Medulla oblongata (tissue), 1 donor: ENCODE data around the gene CLMN.
A peak's percentile ranks its signal among the peaks of the same experiment; 100 is the strongest.
"Not testable (repeated sequence)": the region's sequence is repeated elsewhere in the genome, so short reads cannot be mapped to it uniquely, and the experiment has no call there.

ENCODE experiments used
- DNase-seq: peaks from one replicate; pipeline ENCODE4 v3.0.0-alpha.2; 2015; ENCODE audit errors: extremely low spot score

CLMN gene

DNA sequence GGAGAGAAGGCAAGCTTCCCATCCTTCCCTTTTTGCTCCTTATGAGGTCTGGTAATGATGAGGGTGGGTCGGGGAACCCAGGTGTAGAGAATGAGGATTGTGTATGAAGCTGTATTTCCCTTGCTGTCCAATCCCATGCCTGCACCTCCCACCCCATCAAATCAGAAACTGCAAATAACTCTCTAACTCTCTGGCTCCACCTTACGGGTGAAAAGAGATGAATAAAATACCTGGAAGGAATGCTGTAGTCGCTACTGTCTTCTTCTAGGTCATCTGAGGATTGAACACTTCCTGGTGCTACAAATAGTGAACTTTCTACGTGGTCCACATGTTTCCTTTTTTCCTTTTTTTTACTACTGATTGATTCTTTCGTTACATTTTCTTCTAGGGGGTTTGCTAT, 123.4 kb downstream of the CLMN start:
- no peak for DNase-seq

- DNase-seq: no peak
Measured at GRCh38 chr14:95195031-95195430, 124.7 kb downstream of the CLMN start.

DNA sequence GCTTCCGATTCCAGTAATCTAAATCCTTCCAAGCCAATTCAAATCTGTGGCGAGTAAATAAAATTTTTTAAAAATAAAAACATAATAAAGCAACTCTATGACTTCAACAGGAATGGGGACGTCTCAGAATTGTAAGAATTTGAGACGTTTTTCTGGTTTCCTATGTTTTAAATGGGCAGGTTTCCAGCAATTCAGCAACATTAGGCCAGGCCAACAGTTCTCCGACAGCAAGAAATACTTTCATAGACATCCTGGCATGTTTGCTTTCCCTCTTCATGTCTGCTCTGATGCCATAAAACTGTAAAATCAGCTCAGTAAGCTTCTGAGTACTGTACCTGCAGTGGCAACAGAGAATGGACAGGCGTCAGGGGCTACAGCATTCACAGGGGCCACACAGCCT, 126.6 kb downstream of the CLMN start:
- DNase-seq: no peak

GRCh38 chr14:95192311-95192710, 127.4 kb downstream of the CLMN start:
- DNase-seq: no peak

DNA sequence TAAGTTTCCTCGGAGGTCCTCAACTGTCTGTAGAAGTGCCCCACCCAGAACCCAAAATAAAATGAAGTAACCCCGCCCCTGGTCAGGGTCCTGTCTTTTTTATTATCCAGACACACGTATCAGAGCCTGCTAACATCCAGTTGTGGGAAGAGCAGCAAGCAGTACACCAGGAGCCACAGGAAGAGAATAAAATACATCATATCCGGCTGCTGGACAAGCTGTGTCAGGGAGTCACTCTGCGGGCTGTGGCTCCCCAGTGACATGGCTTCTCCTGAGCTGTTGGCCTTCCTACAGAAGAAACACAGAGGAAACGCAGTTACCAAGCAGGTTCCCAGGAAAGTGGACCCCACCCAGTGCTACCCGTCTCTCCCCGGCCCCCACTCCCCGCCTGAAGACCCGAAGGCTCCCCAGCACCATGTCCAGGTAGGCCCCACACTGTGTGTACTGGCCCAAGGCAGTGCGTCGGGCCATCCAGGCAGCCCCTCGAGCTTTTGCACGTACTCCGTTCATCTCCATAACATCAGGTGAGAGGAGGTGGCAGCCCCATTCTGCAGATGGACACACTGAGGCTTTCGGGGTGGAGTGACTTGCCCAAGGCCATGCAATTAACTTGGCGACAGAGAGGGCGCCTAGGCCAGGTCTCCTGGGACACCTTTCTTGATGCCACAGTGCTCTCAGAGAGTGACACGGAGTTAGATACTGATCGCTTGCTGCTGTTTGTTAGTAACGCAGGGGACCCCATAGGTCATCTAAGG, 128.1 kb downstream of the CLMN start:
- DNase-seq: no peak

GRCh38 chr14:95190857-95191256, 128.9 kb downstream of the CLMN start:
- no peak for DNase-seq

GRCh38 chr14:95190346-95190840, 129.3 kb downstream of the CLMN start:
- DNase-seq: no peak

GRCh38 chr14:95189367-95190132, 130.2 kb downstream of the CLMN start:
- DNase-seq: peak; percentile 14

DNA sequence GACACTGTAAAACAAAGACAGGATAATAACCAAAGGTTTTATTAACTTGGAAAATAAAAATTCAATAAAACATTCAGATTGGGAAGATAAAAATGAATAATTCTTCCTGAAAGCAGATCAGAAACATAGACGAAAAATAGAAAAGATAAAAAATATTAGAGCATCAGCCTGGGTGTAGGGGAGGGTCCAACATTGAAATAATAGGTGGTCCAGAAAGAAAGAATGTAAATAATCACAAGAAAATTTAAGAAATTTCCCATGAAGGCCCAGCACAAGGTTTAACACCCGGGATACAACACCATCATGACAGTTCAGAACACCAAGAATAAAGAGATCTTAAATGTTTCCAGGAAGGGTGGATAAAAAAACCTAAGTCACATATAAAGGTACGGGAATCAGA, 131.3 kb downstream of the CLMN start:
- no peak for DNase-seq

DNA sequence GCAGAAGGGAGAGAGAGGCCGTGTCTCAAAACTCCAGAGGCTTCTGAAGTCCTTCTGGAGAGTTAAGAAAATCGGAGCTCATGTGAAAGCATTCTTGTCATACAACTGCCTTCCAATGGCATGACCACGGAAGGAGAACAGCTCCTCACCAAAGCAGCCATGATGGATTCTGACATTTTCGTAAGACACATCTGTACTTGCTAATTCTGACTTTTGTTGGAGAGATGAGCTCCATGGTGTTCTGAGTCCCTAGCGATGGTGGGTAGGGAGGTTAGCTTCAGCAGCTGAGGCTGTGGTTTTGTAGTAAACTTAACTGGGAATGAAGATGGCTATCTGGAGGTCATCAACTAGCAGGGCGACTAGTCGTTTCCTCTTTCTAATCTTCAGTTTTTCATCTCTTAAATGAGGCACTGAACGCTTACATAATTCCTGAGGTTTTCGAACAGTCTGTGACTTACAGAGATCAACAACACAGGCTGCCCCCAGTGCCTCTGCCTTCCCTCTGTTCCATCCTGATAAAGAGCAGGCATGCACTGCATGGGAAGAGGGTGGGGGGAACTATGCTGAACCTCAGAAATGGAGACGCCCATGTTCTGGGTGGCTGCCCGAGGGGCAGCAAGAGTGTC, 133.8 kb downstream of the CLMN start:
- no peak for DNase-seq

DNA sequence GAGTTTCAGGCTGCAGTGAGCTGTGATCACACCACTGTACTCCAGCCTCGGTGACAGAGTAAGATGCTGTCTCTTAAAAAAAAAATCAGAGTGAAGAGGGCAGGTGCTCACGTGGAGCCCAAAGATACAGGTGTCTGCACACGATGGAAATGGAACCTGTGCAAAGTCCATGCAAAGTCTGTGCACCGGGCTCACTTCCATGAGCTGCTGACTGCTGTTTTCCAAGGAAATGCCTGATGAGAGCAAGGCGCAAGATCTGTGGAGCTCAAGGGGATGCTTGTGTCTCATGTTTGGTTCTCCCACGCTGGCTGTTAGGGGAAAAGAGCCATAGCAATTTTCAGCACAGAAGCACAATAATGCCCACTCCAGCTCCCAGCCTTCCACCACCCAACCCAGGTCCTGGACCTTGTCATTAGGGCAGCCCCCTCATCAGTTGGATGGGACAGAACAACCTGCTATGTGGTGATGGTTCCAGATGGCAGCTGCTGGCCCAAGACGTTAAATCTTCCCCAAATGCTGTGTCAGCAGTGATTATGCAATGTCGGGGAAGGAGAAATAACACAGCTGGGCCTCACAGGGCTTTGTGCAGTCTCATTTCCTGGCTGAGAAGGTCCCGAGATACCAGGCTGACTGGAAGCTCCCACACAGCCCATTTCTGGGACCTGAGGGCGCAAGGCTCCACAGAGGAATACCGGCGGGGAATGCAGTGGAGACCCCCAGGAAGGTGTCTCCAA, 134.5 kb downstream of the CLMN start:
- DNase-seq: peak; percentile 67

DNA sequence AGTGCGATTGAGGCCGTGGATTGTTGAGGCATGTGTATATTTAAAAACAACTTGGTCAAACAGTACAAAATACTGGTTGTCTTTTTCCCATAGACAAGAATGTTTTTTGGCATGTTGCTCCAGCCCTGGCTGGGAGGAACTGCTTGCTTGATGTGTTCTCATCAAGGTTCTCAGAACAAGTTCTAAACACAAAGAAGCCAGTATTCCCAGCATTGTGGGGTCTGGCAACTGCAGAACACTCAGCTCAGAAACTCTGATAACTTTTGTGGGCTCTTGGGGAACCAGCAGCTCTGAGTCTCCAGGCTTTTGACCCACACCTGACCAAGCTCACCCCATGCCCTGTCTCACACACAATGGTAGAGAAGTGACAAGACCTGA, 135.3 kb downstream of the CLMN start:
- DNase-seq: no peak

DNA sequence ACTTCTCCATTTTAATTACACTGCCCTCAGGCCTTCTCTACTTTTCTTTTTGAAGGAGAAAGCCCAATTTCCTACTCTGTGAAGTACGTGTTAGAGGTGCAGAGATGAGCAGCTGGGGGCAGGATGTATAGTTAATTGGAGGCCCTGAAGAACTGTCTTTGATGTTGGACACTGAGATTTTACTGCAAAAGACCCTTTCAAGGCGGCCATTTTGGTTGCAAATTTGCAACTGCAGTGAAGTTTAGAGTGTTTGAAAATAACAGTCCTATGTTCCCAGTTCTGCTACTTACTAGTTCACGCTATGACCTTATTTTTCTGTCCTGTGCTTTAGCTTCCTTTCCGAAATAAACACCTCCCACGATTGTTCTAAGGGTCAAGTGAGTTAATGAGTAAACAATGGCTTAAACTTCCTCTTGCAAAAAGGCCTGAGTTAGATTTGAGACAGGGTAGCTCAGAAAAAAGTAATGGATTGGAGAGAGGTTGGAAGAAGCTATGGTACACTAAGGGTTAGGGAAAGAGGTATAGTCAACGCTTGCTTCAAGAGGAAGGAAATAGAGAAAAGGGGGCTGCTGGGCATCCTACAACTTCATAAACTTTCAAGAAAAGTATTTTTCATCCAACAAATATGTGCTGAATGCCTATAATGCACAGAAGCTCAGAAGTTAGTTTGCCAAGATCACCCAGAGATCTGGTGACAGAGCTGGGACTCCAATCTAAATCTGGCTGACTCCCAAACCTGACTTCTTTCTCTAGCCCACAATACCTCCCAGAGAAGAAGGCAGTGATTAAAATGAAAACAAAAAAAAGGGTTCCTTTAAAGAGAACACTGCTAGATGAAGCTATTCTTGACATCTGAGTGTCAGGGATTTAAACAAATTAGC, 135.9 kb downstream of the CLMN start:
- peak; percentile 24 for DNase-seq

GRCh38 chr14:95183082-95183481, 136.6 kb downstream of the CLMN start:
- no peak for DNase-seq

- no peak for DNase-seq
Measured at GRCh38 chr14:95182379-95182778, 137.3 kb downstream of the CLMN start.

GRCh38 chr14:95180966-95181741, 138.6 kb downstream of the CLMN start:
- DNase-seq: no peak

DNA sequence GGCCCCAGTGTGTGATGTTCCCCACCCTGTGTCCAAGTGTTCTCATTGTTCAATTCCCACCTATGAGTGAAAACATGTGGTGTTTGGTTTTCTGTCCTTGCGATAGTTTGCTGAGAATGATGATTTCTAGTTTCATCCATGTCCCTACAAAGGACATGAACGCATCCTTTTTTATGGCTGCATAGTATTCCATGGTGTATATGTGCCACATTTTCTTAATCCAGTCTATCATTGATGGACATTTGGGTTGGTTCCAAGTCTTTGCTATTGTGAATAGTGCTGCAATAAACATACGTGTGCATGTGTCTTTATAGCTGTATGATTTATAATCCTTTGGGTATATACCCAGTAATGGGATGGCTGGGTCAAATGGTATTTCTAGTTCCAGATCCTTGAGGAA, 144.0 kb downstream of the CLMN start:
- DNase-seq: not testable (repeated sequence)

GRCh38 chr14:95174184-95174792, 145.4 kb downstream of the CLMN start:
- DNase-seq: no peak

GRCh38 chr14:95173518-95173917, 146.2 kb downstream of the CLMN start:
- no peak for DNase-seq

- no peak for DNase-seq
Measured at GRCh38 chr14:95167177-95167576, 152.5 kb downstream of the CLMN start.
